Measurements from ENCODE around the gene PRXL2A.

DNA sequence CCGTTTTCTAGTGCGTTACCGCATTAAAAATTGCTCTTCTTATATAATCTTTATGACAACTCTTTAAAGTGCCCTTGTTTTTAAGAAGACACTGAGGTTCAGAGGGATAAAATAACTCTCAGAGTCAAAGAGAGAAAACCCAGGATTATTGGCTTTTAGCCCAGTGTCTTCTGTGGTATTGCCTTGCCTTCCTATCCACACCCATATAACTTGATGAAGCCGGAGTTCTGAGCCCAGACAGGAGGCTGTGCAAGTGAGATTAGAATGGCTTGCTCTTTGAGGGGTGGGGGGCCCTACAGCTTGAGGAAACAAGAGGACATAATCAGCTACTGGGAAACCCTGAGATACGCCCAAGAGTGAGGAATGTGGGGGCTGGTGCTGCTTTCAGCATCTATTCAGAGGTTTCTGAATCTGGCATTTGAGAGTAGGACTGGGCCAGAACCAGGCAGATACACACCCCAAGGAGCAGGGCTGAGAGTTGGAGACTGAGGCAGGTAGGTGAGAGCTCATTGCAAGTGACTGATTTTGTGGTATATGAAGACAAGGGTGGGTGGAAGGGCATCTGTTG lies 2.3 kb downstream of the PRXL2A start:
- no peak for TF ChIP-seq POLR2AphosphoS5 (IDR thresholded peaks at IDR 0.05; ENCODE audit: low read depth, low read length)
- no peak for TF ChIP-seq REST (IDR thresholded peaks at IDR 0.05; ENCODE audit: insufficient read depth in 1 of 2, low read depth in 2 of 2, low read length in 2 of 2)
- no peak for TF ChIP-seq TAF1 (IDR thresholded peaks at IDR 0.05; ENCODE audit: borderline replicate concordance, insufficient read depth, low read length)
- TF ChIP-seq SIN3A (IDR thresholded peaks at IDR 0.05; ENCODE audit: borderline replicate concordance, insufficient read depth, low read length): no peak
- TF ChIP-seq FOXP2 (optimal IDR thresholded peaks at IDR 0.05; ENCODE audit: borderline replicate concordance, extremely low read depth, extremely low read length, insufficient read depth): no peak
